ENCODE data around the gene ABCA2.

DNA sequence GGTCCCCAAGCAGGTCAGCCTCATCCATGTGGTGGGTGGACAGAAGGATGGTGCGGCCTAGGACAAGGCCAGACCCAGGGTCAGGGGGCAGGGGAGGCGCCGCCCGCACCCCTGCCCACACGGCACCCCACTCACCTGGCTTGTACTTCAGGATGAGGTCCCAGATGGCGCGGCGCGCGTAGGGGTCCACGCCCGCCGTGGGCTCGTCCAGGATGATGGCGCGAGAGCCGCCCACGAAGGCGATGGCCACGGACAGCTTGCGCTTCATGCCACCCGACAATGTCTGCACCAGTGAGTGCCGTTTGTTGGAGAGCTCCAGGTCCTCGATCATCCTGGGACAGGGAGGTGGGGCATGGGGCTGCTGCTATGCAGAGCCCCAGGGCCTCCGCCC, 12.5 kb downstream of the ABCA2 start:
- TF ChIP-seq, protein P1, sequence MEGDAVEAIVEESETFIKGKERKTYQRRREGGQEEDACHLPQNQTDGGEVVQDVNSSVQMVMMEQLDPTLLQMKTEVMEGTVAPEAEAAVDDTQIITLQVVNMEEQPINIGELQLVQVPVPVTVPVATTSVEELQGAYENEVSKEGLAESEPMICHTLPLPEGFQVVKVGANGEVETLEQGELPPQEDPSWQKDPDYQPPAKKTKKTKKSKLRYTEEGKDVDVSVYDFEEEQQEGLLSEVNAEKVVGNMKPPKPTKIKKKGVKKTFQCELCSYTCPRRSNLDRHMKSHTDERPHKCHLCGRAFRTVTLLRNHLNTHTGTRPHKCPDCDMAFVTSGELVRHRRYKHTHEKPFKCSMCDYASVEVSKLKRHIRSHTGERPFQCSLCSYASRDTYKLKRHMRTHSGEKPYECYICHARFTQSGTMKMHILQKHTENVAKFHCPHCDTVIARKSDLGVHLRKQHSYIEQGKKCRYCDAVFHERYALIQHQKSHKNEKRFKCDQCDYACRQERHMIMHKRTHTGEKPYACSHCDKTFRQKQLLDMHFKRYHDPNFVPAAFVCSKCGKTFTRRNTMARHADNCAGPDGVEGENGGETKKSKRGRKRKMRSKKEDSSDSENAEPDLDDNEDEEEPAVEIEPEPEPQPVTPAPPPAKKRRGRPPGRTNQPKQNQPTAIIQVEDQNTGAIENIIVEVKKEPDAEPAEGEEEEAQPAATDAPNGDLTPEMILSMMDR (IDR thresholded peaks at IDR 0.05), result no peak
- TF ChIP-seq POLR2A (IDR thresholded peaks at IDR 0.05), result no peak
